GM19468 (cell line): Measurements from ENCODE around the gene SNRPA.
"Not testable (repeated sequence)": the region's sequence is repeated elsewhere in the genome, so short reads cannot be mapped to it uniquely, and the experiment has no call there.

Experiments
- ATAC-seq: cut with Tn5 transposase; IDR thresholded peaks from one replicate; pipeline ENCODE4 v1.9.1; 2021; ENCODE audit warnings: mild to moderate bottlenecking, moderate library complexity, moderate number of reproducible peaks; ENCODE audit not compliant: unreplicated experiment; ENCODE audit errors: extremely low read depth

SNRPA gene

DNA sequence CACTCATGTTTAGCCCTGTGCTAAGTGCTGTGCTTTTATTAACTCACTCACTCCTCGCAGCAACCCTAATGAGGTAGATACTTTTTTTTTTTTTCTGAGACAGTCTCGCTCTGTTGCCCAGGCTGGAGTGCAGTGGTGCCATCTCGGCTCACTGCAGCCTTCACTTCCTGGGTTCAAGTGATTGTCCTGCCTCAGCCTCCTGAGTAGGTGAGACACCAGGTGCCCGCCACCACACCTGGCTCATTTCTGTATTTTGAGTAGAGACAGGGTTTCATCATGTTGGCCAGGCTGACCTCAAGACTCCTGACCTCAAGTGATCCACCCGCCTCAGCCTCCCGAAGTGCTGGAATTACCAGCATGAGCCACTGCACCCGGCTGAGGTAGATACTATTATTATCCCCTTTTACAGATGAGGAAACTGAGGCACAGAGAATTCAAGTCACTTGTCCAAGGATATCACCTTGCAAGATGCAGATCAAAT lies 31.5 kb upstream of the SNRPA start:
- no peak for ATAC-seq

- ATAC-seq = no peak
These were observed 29.9 kb upstream of the SNRPA start for GRCh38 chr19:40721140-40721486.

DNA sequence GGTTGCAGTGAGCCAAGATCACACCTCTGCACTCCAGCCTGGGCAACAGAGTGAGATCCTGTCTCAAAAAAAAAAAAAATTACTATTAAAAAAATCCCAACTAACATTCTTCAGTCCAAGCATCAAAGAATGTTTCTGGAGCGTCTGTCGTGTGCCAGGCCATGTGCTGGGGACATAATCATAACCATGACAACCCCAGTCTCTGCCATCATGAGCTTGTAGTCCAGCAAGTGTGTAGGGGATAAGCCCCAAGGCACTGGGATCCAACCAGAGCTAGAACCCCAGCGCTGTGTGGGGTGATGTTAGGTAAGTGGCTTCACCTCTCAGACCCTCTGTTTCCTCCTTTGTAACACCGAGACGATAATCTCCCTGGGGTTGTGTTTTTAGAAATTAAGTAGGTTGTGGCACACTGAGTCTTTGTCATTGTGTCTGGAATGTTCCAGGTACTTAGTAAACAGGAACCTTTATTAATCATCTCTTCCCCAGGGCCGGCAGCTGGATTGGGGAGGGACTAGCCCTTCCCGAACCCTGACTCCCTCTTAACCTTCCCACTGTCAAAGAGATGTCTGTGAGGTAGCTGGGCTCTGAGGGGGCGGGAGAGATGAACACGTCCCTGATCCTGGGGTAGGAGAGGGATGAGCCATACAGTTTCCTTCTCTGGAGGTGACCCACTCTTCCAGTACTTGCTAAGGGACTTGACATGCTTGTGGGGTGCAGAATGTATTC lies 28.9 kb upstream of the SNRPA start:
- ATAC-seq = no peak

GRCh38 chr19:40723661-40724254 lies 27.2 kb upstream of the SNRPA start:
- no peak for ATAC-seq

- ATAC-seq = no peak
These were observed 26.7 kb upstream of the SNRPA start for GRCh38 chr19:40724315-40724714.

DNA sequence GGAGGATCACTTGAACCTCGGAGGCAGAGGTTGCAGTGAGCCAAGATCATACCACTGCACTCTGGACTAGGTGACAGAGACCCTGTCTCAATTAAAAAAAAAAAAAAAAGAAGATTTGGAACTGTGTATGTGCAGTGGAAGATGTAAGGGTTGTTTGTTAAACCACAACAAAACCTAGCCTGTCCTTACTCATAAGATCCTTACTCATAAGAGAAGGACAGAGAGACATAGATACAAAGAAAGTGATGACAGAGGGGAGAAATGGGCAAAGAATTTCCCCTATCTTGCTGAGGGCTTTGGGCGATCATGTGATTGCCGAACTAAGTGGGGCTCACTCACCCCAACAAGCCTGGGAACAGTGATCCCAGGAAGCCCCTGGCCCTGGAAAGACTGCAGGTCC lies 26.1 kb upstream of the SNRPA start:
- no peak for ATAC-seq

DNA sequence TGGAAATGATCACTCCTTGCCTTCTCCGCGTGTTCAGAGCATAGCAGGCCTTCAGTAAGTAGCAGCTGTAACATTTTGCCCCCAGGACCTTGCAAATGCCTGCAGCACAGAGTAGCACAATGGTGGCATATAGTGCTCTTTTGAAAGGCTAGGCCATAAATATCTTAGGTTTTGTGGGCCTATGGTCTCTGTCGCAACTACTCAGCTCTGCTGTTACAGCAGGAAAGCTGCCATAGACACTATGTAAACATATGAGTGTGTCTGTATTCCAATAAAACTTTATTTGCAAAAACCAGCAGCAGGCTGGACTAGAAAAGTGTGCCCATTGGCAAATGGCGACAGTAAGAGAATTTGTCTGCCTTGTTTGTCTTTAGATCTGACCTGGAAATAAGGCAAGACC lies 24.7 kb upstream of the SNRPA start:
- no peak for ATAC-seq

- not testable (repeated sequence) for ATAC-seq
These were observed 20.9 kb upstream of the SNRPA start for GRCh38 chr19:40730065-40730464.

DNA sequence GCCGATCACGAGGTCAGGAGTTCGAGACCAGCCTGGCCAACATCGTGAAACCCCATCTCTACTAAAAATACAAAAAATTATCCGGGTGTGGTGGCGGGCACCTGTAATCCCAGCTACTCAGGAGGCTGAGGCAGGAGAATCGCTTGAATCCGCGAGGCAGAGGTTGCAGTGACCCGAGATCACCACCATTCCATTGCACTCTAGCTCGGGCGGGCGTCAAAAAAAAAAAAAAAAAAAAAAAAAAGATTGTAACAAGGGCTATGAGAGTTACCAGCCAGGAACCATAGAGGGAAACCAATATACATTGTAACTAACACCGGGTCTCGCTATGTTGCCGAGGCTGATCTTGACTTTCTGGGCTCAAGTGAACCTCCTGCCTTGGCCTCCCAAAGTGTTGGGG lies 18.7 kb upstream of the SNRPA start:
- ATAC-seq = not testable (repeated sequence)

DNA sequence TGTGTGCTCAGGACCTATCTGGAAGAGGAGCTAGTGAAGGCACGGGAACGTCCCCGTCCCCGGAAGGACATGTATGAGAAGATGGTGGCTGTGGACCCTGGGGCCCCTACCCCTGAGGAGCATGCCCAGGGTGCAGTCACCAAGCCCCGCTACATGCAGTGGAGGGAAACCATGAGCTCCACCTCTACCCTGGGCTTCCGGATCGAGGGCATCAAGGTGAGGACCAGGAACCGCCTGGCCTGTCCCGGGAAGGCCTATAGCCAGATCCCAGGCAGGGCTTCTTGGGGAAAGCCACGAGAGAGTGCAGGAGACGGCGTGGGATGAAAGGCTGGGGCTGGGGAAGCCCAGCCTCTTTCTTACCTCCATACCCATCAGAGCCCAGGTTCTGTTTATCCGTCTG lies 17.9 kb upstream of the SNRPA start:
- ATAC-seq = no peak

DNA sequence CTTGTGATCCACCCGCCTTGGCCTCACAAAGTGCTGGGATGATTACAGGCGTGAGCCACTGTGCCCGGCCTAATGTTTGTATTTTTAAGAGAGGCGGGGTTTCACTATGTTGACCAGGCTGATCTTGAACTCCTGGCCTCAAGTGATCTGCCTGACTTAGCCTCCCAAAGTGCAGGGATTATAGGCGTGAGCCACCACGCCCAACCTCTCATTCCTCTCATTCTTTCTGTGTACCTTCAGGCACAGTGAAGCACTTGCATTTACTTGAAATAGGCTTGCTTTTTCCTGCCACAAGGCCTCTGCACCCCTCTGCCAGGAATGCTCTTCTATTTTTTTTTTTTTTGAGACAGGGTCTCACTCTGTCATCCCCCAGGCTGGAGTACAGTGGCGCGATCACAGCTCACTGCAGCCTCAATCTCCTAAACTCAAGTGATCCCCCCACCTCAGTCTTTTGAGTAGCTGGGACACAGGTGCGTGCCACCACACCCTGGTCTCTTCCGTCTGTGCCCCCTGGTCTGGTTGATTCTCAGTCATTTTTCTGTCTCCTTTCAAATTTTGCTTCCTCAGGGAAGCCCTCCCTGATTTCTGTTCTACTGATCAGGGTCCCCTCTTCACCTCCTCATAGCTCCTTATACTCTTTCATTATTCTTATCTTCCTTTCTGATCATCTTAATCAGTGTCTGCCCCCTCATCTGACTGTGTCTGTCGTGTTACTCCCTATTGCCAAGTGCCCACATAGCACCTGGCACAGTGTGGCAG lies 15.8 kb upstream of the SNRPA start:
- ATAC-seq = no peak

DNA sequence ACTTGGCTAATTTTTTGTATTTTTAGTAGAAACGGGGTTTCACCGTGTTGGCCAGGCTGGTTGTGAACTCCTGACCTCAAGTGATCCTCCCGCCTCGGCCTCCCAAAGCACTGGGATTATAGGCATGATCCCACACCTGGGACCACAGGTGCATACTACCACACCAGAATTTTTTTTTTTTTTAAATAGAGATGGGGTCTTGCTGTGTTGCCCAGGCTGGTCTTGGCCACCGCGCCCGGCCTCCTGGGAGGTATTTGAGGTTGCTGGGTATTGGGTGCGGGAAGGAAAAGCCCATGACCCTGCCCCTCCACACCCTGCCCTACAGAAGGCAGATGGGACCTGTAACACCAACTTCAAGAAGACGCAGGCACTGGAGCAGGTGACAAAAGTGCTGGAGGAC lies 14.3 kb upstream of the SNRPA start:
- no peak for ATAC-seq

DNA sequence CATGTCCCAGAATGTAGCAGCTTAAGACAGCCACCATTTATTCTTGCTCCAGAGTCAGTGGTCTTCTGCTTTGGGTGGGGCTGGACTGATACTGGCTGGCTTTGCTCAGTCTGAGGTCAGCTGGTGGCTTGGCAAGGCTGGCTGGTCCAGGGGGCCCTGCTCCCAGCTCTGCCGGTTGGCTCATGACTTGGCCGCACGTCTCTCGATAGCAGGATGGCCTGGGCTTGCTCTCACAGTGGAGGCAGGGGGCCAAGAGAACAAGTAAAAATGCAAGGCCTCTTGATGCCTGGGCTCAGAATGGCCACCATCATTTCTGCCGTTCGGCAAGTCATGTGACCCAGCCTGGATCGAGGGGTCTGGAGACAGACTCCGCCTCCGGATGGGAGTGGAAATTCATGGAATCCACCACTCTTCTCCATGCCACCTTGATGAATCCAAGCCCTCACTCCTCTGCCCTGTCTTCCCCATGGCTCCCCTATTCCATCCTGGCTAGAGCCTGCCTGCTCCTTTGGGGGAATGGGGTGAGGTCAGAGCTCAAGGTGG lies 13.8 kb upstream of the SNRPA start:
- no peak for ATAC-seq

DNA sequence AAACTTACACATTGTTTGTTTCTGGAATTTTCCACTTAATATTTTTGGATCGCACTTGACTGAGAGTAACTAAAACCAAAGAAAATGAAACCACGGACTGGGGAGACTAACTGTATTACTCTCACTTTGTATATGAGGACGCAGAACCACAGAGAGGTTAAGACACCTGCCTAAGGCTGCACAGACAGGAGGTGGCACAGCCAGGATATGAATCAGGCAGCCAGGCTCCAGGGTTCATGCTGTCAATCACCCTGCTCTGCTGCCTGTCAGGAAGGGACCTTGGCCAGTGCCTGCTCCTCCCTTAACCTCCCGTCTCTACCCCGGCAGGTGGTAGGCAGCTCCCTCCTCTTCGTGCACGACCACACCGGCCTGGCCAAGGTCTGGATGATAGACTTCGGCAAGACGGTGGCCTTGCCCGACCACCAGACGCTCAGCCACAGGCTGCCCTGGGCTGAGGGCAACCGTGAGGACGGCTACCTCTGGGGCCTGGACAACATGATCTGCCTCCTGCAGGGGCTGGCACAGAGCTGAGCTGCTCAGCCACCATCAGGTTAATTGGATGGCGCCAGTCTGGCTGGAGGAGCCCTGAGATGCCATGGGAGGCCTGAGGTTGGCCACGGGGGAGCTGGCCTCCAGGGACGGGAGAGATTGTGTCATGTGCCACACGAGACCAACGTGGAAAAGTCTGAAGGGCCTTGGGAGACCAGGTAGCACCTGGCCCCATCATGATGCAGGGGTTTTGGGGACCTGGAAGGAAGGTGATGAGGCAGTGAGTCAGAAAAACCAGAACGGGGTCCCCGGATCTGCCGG lies 11.8 kb upstream of the SNRPA start:
- no peak for ATAC-seq

- no peak for ATAC-seq
These were observed 10.9 kb upstream of the SNRPA start for GRCh38 chr19:40739871-40740703.

GRCh38 chr19:40740747-40741146 lies 10.3 kb upstream of the SNRPA start:
- no peak for ATAC-seq

GRCh38 chr19:40741527-40742390 lies 9.2 kb upstream of the SNRPA start:
- no peak for ATAC-seq

DNA sequence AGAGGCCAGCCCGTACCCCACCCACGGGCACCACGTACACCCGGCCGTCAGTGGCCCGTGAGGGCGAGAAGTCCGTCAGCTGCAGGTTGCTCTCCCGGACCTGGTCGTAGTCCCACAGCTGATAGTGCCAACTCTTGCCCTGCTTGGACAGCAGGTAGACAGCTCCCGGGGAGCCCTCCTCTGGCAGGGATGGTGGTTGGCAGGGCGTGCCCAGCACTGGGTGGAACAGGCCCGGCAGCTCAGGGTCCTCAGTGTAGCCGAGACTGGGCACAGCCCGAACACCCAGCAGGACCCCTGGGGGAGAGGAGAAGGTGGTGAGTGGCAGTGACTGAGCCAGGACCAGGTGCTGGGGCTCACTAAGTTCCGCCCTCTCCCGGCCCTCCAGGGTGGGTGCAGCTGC lies 8.5 kb upstream of the SNRPA start:
- no peak for ATAC-seq

DNA sequence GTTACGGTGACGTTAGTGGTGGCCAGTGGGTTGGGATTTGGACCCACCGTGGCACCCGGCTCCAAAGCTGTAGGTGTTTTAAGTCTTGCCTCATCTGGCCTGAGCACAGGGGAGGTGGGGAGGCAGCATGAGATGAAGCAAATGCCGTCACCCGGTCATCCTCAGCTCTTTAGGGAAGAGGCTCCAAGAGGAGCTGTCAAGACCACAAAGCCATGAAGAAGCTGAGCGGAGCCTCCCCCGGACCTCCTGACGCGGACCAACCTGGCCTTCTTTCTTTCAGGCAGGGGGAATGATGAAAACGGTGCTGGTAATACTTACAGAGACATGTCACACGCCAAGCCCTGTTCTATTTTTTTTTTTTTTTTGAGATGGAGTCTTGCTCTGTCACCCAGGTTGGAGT lies 8.1 kb upstream of the SNRPA start:
- ATAC-seq = no peak
